Epithelial cell of proximal tubule (primary cell): Measurements from ENCODE around the gene SMG9. TPM values are rescaled to one million over a fixed set of nuclear protein-coding genes. Genes with fewer than 3 reads are reported as not detected.
"Not testable (repeated sequence)": the region's sequence is repeated elsewhere in the genome, so short reads cannot be mapped to it uniquely, and the experiment has no call there.

Experiments
- DNase-seq: peaks from one replicate; pipeline ENCODE4 v3.0.0-alpha.2; 2011; ENCODE audit warnings: low read depth
- H3K4me3 ChIP-seq: 2 replicates; pipeline ENCODE4 v1.5.1; 2011; ENCODE audit warnings: low read depth, mild to moderate bottlenecking, low read length
- total RNA-seq: library from RNA; depleted of rRNA; stranded (reverse); fragments of >200 nt; gene quantifications from 2 replicates; pipeline ENCODE4 v1.2.3, GENCODE V29; 2015
- TF ChIP-seq, protein P1 (sequence below): conservative IDR thresholded peaks from 2 replicates; pipeline ENCODE4 v1.5.1; 2012; ENCODE audit warnings: low read depth, mild to moderate bottlenecking, low read length

The SMG9 gene
- total RNA-seq, 1 donor from 2014 or later, result 29.9 TPM

GRCh38 chr19:43779820-43780219 is 25.1 kb upstream of the SMG9 start:
- no peak for DNase-seq
- TF ChIP-seq, protein P1, sequence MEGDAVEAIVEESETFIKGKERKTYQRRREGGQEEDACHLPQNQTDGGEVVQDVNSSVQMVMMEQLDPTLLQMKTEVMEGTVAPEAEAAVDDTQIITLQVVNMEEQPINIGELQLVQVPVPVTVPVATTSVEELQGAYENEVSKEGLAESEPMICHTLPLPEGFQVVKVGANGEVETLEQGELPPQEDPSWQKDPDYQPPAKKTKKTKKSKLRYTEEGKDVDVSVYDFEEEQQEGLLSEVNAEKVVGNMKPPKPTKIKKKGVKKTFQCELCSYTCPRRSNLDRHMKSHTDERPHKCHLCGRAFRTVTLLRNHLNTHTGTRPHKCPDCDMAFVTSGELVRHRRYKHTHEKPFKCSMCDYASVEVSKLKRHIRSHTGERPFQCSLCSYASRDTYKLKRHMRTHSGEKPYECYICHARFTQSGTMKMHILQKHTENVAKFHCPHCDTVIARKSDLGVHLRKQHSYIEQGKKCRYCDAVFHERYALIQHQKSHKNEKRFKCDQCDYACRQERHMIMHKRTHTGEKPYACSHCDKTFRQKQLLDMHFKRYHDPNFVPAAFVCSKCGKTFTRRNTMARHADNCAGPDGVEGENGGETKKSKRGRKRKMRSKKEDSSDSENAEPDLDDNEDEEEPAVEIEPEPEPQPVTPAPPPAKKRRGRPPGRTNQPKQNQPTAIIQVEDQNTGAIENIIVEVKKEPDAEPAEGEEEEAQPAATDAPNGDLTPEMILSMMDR, result no peak
- H3K4me3 ChIP-seq, result no peak overlapping the region

DNA sequence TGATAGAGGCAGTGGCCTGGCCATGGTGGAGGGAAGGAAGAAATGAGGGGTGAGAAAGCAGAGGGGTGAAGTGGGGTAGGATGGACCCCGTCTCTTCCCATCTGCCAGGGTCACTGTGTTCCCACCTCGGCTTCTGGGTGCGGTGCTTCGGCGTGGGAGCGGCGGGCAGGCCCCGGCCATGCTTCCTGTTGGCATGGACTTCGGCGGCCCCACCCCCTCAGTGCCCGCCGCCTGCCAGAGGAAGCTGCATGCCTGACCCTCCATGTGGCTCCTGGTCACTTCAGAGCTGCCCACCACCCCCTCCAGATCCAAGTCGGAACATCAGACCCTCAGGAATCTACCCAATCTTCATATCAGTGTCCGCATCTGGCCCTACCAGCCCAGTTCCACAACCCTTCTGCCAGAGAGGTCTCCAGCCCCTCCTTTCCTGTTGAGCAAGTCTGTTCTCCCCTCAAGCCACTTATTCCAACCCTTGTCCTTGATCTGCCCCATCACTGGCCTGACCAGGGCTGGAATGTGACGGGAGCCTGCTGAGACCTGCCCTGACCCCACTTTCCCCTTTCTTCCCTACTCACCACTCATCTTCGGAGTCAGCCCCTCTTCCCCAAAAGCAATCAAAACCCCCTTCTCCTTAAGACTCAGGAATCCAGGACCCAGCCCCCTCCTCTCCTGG is 24.5 kb upstream of the SMG9 start:
- TF ChIP-seq, protein P1, result no peak
- no peak for DNase-seq
- H3K4me3 ChIP-seq, result no peak overlapping the region

- DNase-seq, result no peak
- TF ChIP-seq, protein P1, result no peak
- H3K4me3 ChIP-seq, result no peak overlapping the region
These were observed 23.9 kb upstream of the SMG9 start for GRCh38 chr19:43778651-43779050.

DNA sequence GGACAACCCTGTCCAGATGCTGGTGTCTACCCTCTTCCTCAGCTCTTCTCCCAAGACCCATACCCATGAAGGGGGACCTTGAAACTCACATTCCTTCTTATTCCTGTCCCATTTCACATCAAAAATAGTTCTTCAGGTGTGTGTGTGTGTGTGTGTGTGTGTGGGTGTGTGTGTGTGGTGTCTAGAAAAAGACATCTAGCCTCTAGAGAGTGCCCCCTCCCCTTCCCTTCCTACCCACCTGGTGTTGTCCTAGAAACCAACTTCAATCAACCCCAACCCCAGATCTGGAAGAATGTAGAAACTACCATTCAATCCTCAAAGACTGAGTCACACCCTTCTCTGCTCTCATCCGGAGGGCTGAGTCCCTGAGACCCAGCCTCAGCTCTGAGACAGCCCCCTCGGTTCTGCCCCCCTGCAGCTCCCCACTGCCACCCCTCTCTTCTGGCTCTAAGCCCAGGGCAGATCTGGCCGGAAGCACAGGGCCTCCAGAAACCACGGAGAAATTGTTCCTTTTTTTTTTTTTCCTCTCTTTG is 22.5 kb upstream of the SMG9 start:
- TF ChIP-seq, protein P1, result no peak
- H3K4me3 ChIP-seq, result no peak overlapping the region
- DNase-seq, result no peak

DNA sequence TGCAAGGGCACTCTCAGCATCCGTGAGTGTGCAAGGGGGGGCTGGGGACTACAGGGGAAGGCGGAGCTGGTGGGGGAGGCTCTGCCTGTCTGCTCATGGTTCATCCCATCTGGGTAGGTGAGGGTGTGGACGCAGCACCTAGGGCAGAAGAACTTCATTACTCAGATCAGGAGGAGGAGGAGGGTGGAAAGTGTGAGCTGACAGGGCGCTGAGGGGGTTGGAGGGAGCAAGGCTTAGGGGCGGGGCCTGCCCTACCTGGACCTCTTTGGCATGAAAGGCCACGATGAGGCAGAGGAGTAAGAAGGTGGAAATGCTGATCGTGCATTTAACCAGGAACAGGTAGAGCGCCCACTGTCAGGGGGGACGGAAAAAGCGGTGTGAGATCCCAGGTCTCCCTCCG is 21.5 kb upstream of the SMG9 start:
- no peak overlapping the region for H3K4me3 ChIP-seq
- TF ChIP-seq, protein P1, result no peak
- DNase-seq, result no peak

GRCh38 chr19:43775299-43775890 is 20.6 kb upstream of the SMG9 start:
- no peak for DNase-seq
- no peak overlapping the region for H3K4me3 ChIP-seq
- TF ChIP-seq, protein P1, result no peak

DNA sequence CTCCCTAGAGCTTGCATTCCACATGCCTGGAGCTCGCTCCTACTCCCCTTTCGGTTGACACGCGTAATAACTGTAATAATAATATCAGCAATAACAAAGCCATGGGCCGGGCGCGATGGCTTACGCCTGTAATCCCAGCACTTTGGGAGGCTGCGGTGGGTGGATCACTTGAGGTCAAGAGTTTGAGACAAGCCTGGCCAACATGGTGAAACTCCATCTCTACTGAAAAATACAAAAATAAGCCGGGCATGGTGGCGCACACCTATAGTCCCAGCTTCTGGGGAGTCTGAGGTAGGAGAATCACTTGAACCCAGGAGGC is 20.1 kb upstream of the SMG9 start:
- DNase-seq, result not testable (repeated sequence)
- peak overlapping the region; percentile 35 for H3K4me3 ChIP-seq
